IPS-18a (cell line): ENCODE results near the gene KCNE2.
"Not testable (repeated sequence)": the region's sequence is repeated elsewhere in the genome, so short reads cannot be mapped to it uniquely, and the experiment has no call there.

Experiments
- H3K27ac ChIP-seq: one replicate; pipeline ENCODE4 v1.5.1; 2013; ENCODE audit warnings: low read length
- H3K27me3 ChIP-seq: one replicate; pipeline ENCODE4 v1.6.1; 2013; ENCODE audit warnings: mild to moderate bottlenecking, low read length; ENCODE audit not compliant: control insufficient read depth, insufficient read depth
- H3K36me3 ChIP-seq: one replicate; pipeline ENCODE4 v1.6.1; 2013; ENCODE audit warnings: low read depth, low read length; ENCODE audit not compliant: control insufficient read depth
- H3K4me1 ChIP-seq: one replicate; pipeline ENCODE4 v1.6.1; 2013; ENCODE audit warnings: low read depth, low read length; ENCODE audit not compliant: control insufficient read depth
- H3K4me3 ChIP-seq: one replicate; pipeline ENCODE4 v1.5.1; 2013; ENCODE audit warnings: low read length
- H3K9ac ChIP-seq: one replicate; pipeline ENCODE4 v1.6.1; 2013; ENCODE audit warnings: mild to moderate bottlenecking, low read length, moderate library complexity
- H3K9me3 ChIP-seq: one replicate; pipeline ENCODE4 v1.6.1; 2013; ENCODE audit warnings: low read depth, low read length; ENCODE audit not compliant: control insufficient read depth

KCNE2 gene

GRCh38 chr21:34355570-34355969 is 8.2 kb upstream of the KCNE2 start:
- H3K4me1 ChIP-seq: peaks cover 11% of the 10 kb centered on the region
- H3K9me3 ChIP-seq: no peaks in the 10 kb centered on the region
- no peaks in the 10 kb centered on the region for H3K27me3 ChIP-seq
- H3K27ac ChIP-seq: no peak overlapping the region
- no peaks in the 10 kb centered on the region for H3K36me3 ChIP-seq
- H3K9ac ChIP-seq: no peak overlapping the region
- H3K4me3 ChIP-seq: no peak overlapping the region

DNA sequence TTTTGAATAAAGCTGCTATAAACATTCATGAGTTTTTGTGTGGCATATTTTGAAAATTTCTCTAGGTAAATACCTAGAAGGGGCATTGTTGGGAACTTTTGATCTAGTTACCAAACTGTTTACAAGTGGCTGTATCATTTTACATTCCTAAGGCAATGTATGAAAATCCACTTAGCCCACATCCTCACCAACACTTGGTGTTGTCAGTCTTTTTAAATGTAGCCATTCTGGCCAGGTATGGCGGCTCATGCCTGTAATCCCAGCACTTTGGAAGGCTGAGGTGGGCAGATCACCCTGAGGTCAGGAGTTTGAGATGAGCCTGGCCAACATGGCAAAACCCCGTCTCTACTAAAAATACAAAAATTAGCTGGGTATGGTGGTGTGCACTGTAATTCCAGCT is 5.9 kb upstream of the KCNE2 start:
- peaks cover 3% of the 10 kb centered on the region for H3K4me1 ChIP-seq
- no peak overlapping the region for H3K27ac ChIP-seq
- no peaks in the 10 kb centered on the region for H3K27me3 ChIP-seq
- no peak overlapping the region for H3K4me3 ChIP-seq
- no peaks in the 10 kb centered on the region for H3K9me3 ChIP-seq
- H3K36me3 ChIP-seq: no peaks in the 10 kb centered on the region
- H3K9ac ChIP-seq: no peak overlapping the region

DNA sequence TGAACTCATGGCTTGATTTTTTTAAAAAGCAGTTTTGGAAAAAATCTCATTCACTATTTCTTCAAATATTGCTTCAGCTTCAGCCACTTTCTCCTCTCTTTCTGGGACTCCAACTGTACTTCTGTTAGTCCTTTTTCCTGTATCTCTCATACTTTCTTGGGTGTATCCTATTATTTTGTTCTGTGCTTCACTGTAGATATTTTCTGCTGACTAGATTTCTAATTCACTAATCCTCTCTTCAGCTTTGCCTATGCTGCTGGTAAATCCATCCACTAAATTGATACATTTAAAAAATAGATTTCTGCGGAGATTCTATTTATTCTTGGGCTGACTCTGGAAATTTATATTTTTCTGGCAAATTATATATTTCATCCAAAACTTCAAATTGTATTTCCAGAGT is 4.9 kb upstream of the KCNE2 start:
- no peaks in the 10 kb centered on the region for H3K27me3 ChIP-seq

DNA sequence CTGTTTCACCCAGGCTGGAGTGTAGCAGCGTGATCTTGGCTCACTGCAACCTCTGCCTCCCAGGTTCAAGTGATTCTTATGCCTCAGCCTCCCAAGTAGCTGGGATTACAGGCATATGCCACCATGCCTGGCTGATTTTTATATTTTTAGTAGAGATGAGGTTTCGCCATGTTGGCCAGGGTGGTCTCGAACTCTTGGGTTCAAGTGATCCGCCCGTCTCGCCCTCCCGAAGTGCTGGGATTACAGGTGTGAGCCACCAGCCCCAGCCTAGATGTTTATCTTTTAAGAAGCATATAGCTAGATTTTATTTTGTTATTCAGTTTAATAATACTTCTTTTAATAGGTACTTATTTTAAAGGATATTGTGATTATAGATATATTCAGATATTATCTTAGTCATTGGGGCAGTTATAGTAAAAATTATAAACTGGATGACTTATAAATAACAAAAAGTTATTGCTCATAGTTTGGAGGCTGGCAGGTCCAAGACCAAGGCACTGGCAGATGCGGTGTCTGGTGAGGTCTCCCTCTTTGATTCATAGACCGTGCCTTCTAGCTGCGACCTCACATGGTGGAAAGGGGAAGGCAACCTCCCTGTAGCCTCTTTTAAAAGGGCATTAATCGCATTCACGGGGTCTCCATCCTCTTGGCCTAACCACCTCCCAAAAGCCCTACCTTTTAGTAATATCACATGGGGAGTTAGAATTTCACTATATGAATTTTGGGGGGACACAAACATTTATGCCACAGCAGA is 3.1 kb upstream of the KCNE2 start:
- Histone ChIP-seq H3K4me3 (no peak overlapping the region), H3K9ac (no peak overlapping the region), H3K27ac (no peak overlapping the region), H3K27me3 (no peaks in the 10 kb centered on the region), H3K4me1 (peaks cover 3% of the 10 kb centered on the region), H3K9me3 (no peaks in the 10 kb centered on the region), H3K36me3 (no peaks in the 10 kb centered on the region)

More for the DNA sequence above, 4.9 kb upstream of the KCNE2 start:
- no peak overlapping the region for H3K4me3 ChIP-seq
- no peaks in the 10 kb centered on the region for H3K9me3 ChIP-seq
- peaks cover 3% of the 10 kb centered on the region for H3K4me1 ChIP-seq
- H3K27ac ChIP-seq: no peak overlapping the region
- H3K9ac ChIP-seq: no peak overlapping the region
- no peaks in the 10 kb centered on the region for H3K36me3 ChIP-seq

- H3K9me3 ChIP-seq: no peaks in the 10 kb centered on the region
- peaks cover 3% of the 10 kb centered on the region for H3K4me1 ChIP-seq
- no peak overlapping the region for H3K27ac ChIP-seq
- no peak overlapping the region for H3K4me3 ChIP-seq
- H3K36me3 ChIP-seq: no peaks in the 10 kb centered on the region
- H3K9ac ChIP-seq: no peak overlapping the region
- H3K27me3 ChIP-seq: no peaks in the 10 kb centered on the region
These were observed 1.7 kb upstream of the KCNE2 start for GRCh38 chr21:34362136-34362444.

DNA sequence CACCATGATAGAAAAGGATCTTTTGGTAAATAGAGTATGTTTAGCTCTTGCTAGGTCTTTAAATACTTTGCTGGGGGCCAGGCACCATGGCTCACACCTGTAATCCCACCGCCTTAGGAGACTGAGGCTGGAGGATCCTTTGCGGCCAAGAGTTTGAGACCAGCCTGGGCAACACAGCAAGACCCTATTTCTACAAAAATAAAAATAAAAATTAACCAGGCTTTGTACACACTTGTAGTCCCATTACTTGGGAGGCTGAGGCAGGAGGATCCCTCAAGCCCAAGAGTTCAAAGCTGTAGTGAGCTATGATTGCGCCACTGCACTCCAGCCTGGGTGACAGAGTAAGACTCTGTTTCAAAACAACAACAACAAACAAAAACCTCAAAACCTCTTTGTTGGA is 1.1 kb upstream of the KCNE2 start:
- H3K4me1 ChIP-seq: peaks cover 3% of the 10 kb centered on the region
- no peak overlapping the region for H3K4me3 ChIP-seq
- H3K27ac ChIP-seq: no peak overlapping the region
- no peaks in the 10 kb centered on the region for H3K27me3 ChIP-seq
- H3K9me3 ChIP-seq: no peaks in the 10 kb centered on the region
- no peaks in the 10 kb centered on the region for H3K36me3 ChIP-seq
- no peak overlapping the region for H3K9ac ChIP-seq

DNA sequence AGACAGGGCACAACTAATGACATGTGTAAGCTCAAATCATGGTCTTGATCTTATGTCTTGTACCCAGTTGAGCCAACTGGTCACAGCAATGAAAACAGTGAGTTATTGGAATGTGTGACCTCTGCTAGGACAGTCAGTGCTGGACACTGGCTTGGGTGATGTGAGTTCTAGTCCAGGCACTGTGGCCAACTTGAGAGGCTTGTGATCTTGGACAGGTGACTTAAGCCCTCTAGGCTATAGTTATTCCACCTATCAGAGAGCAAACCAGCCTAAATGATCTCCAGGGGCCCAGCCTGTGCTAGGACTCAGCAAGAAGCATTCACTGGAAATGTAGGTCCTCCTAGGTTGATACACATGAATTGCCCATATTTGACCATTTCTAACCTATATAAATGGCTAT is 1.1 kb downstream of the KCNE2 start:
- Histone ChIP-seq H3K4me3 (no peak overlapping the region), H3K9ac (no peak overlapping the region), H3K27me3 (no peaks in the 10 kb centered on the region), H3K27ac (no peak overlapping the region), H3K4me1 (peaks cover 3% of the 10 kb centered on the region), H3K9me3 (no peaks in the 10 kb centered on the region), H3K36me3 (no peaks in the 10 kb centered on the region)

- Histone ChIP-seq H3K9me3 (no peaks in the 10 kb centered on the region), H3K4me3 (no peak overlapping the region), H3K27ac (no peak overlapping the region), H3K36me3 (no peaks in the 10 kb centered on the region), H3K9ac (no peak overlapping the region), H3K27me3 (no peaks in the 10 kb centered on the region), H3K4me1 (peaks cover 3% of the 10 kb centered on the region)
These were observed 2.0 kb downstream of the KCNE2 start for GRCh38 chr21:34365809-34366208.

DNA sequence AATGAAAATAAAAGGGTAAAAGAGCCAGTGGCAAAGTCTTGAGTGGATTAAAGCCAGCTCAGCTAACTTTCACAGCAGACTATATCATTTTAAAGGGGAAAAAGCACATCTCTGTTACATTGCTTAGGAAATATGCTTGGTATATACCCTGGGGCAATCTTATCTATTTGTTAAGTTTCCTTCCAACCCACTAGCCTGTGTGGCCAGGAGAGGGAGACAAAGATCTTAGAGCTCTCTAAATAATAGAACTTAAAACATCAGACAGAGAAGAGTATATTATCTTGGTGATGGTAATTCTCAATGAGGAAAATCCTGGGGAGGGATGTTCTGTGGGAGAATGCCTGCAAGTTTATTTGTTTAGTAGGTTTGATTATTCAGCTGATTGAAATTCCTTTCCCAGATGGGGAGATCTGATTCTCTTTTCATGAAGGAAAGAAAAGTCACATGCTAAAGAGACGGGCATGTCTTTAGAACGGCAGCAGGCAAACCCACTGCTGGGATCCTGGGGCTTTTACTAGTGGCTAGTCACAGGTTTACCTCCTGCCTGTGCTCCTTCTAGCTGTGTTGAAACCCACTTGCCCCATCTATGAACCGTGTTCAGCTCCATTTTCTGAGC is 3.6 kb downstream of the KCNE2 start:
- H3K9me3 ChIP-seq: no peaks in the 10 kb centered on the region
- H3K9ac ChIP-seq: no peak overlapping the region
- no peak overlapping the region for H3K4me3 ChIP-seq
- H3K36me3 ChIP-seq: no peaks in the 10 kb centered on the region
- H3K4me1 ChIP-seq: no peaks in the 10 kb centered on the region
- no peaks in the 10 kb centered on the region for H3K27me3 ChIP-seq
- no peak overlapping the region for H3K27ac ChIP-seq

- no peaks in the 10 kb centered on the region for H3K4me1 ChIP-seq
- no peak overlapping the region for H3K4me3 ChIP-seq
- no peaks in the 10 kb centered on the region for H3K27me3 ChIP-seq
- no peaks in the 10 kb centered on the region for H3K9me3 ChIP-seq
- no peak overlapping the region for H3K27ac ChIP-seq
- H3K9ac ChIP-seq: no peak overlapping the region
- H3K36me3 ChIP-seq: no peaks in the 10 kb centered on the region
These were observed 5.9 kb downstream of the KCNE2 start for GRCh38 chr21:34369741-34370140.

GRCh38 chr21:34372321-34372720 is 8.5 kb downstream of the KCNE2 start:
- no peak overlapping the region for H3K27ac ChIP-seq
- no peak overlapping the region for H3K9ac ChIP-seq
- H3K9me3 ChIP-seq: no peaks in the 10 kb centered on the region
- H3K36me3 ChIP-seq: no peaks in the 10 kb centered on the region
- no peaks in the 10 kb centered on the region for H3K27me3 ChIP-seq
- no peak overlapping the region for H3K4me3 ChIP-seq
- H3K4me1 ChIP-seq: no peaks in the 10 kb centered on the region

- not testable (repeated sequence) for H3K9ac ChIP-seq, H3K9me3 ChIP-seq, H3K4me3 ChIP-seq, H3K27me3 ChIP-seq, H3K36me3 ChIP-seq, H3K4me1 ChIP-seq, H3K27ac ChIP-seq
These were observed 10.7 kb downstream of the KCNE2 start for GRCh38 chr21:34374462-34374861.
